DOHH2 (cell line): ENCODE data around the gene SLC33A1.

Experiments
- H3F3A ChIP-seq: fragments of 200-600 bp; sonication (generic), shearing (Covaris generic); 2 replicates; pipeline ENCODE4 v1.6.0; 2016; ENCODE audit warnings: antibody characterized with exemption, mild to moderate bottlenecking; ENCODE audit not compliant: control insufficient read depth, insufficient read depth
- H3K27ac ChIP-seq: fragments of 200-600 bp; sonication (generic); 2 replicates; pipeline ENCODE4 v1.5.1; 2014; ENCODE audit warnings: low read depth, mild to moderate bottlenecking, low read length, moderate library complexity
- H3K27me3 ChIP-seq: fragments of 200-600 bp; sonication (generic); 2 replicates; pipeline ENCODE4 v1.6.1; 2014; ENCODE audit warnings: mild to moderate bottlenecking, low read length, mixed read lengths; ENCODE audit not compliant: control insufficient read depth
- H3K36me3 ChIP-seq: fragments of 200-600 bp; sonication (generic); 2 replicates; pipeline ENCODE4 v1.6.1; 2014; ENCODE audit warnings: mild to moderate bottlenecking, low read length, moderate library complexity, mixed read lengths; ENCODE audit not compliant: control insufficient read depth
- H3K4me1 ChIP-seq: fragments of 200-600 bp; sonication (generic); 2 replicates; pipeline ENCODE4 v1.6.1; 2014; ENCODE audit warnings: mild to moderate bottlenecking, low read length, mixed read lengths; ENCODE audit not compliant: control insufficient read depth
- H3K4me2 ChIP-seq: fragments of 200-600 bp; sonication (generic); 2 replicates; pipeline ENCODE4 v1.6.0; 2014; ENCODE audit warnings: mild to moderate bottlenecking, low read length, moderate library complexity
- H3K4me3 ChIP-seq: fragments of 200-600 bp; sonication (generic); 2 replicates; pipeline ENCODE4 v1.5.1; 2014; ENCODE audit warnings: mild to moderate bottlenecking, low read length, mixed read lengths
- H3K79me2 ChIP-seq: fragments of 200-600 bp; sonication (generic); 2 replicates; pipeline ENCODE4 v1.6.1; 2014; ENCODE audit warnings: mild to moderate bottlenecking, low read length, mixed read lengths; ENCODE audit not compliant: control insufficient read depth
- H3K9me2 ChIP-seq: fragments of 200-600 bp; sonication (generic); replicated peaks from 2 replicates; pipeline ENCODE4 v1.6.1; 2014; ENCODE audit warnings: mild to moderate bottlenecking, low read length, mixed read lengths; ENCODE audit not compliant: control insufficient read depth
- H3K9me3 ChIP-seq: fragments of 200-600 bp; sonication (generic); 2 replicates; pipeline ENCODE4 v1.6.1; 2014; ENCODE audit warnings: antibody characterized with exemption, low read length, mixed read lengths; ENCODE audit not compliant: control insufficient read depth, insufficient read depth
- H4K20me1 ChIP-seq: fragments of 200-600 bp; sonication (generic); 2 replicates; pipeline ENCODE4 v1.6.0; 2014; ENCODE audit warnings: low read depth, mild to moderate bottlenecking, antibody characterized with exemption, low read length, moderate library complexity; ENCODE audit not compliant: control insufficient read depth, insufficient read depth
- CTCF ChIP-seq: fragments of 200-600 bp; sonication (generic); IDR thresholded peaks from one replicate; pipeline ENCODE4 v1.5.1; 2014; ENCODE audit warnings: antibody characterized with exemption, mild to moderate bottlenecking, low read depth, low read length; ENCODE audit not compliant: poor library complexity, severe bottlenecking
- EZH2phosphoT487 ChIP-seq: fragments of 200-600 bp; sonication (generic); IDR thresholded peaks from 2 replicates; pipeline ENCODE4 v1.6.1; 2017; ENCODE audit warnings: borderline replicate concordance, mild to moderate bottlenecking, antibody characterized with exemption, low read length, moderate library complexity, mixed read lengths

Gene SLC33A1

DNA sequence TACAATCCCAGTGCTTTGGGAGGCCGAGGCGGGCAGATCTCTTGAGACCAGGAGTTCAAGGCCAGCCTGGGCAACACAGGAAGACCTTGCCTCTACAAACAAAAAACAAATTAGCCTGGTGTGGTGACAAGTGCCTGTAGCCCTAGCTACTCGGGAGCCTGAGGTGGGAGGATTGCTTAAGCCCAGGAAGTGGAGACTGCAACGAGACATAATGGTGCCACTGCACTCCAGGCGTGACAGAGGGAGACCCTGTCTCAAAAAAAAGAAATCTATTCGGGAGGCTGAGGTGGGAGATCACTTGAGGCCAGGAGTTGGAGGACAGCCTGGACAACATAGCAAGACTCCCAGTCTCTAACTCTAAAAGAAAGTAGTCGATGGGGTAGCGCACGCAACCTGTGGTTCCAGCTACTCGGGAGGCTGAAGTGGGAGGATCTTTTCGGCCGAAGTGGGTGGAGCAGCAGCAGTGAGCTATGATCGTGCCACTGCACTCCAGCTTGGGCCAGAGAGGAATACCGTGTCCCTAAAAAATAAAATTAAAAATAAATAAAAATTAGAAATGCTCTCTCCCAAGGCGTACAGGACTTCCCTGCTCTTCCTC is 48.9 kb downstream of the SLC33A1 start:
- TF ChIP-seq CTCF, result no peak
- no peak for TF ChIP-seq EZH2phosphoT487
- Histone ChIP-seq H3K27ac (no peak overlapping the region), H3K4me3 (peak overlapping the region; percentile 98)

GRCh38 chr3:155804323-155804722 is 49.9 kb downstream of the SLC33A1 start:
- no peaks in the 10 kb centered on the region for H3K9me3 ChIP-seq
- H3F3A ChIP-seq, result peaks cover 2% of the 10 kb centered on the region; the same call in 1 of the 2 replicates
- TF ChIP-seq CTCF (no peak), EZH2phosphoT487 (no peak)
- H3K4me1 ChIP-seq, result peaks cover 7% of the 10 kb centered on the region
- no peak overlapping the region for H3K4me2 ChIP-seq
- H4K20me1 ChIP-seq, result no peaks in the 10 kb centered on the region
- H3K79me2 ChIP-seq, result no peaks in the 10 kb centered on the region
- H3K36me3 ChIP-seq, result no peaks in the 10 kb centered on the region
- peaks cover 4% of the 10 kb centered on the region; the same call in 1 of the 2 replicates for H3K27me3 ChIP-seq
- H3K27ac ChIP-seq, result no peak overlapping the region
- H3K4me3 ChIP-seq, result no peak overlapping the region
- no peaks in the 10 kb centered on the region for H3K9me2 ChIP-seq

More for the DNA sequence above, 48.9 kb downstream of the SLC33A1 start:
- Histone ChIP-seq H3K27me3 (peaks cover 4% of the 10 kb centered on the region; the same call in 1 of the 2 replicates), H3K4me1 (peaks cover 7% of the 10 kb centered on the region), H3K4me2 (peak overlapping the region; percentile 96), H3K79me2 (no peaks in the 10 kb centered on the region), H4K20me1 (no peaks in the 10 kb centered on the region), H3K9me3 (no peaks in the 10 kb centered on the region), H3F3A (peaks cover 2% of the 10 kb centered on the region; the same call in 1 of the 2 replicates), H3K9me2 (no peaks in the 10 kb centered on the region), H3K36me3 (no peaks in the 10 kb centered on the region)

- Histone ChIP-seq H3K79me2 (no peaks in the 10 kb centered on the region), H3F3A (no peaks in the 10 kb centered on the region), H3K4me1 (no peaks in the 10 kb centered on the region), H3K27ac (no peak overlapping the region), H4K20me1 (no peaks in the 10 kb centered on the region), H3K4me3 (no peak overlapping the region), H3K9me3 (no peaks in the 10 kb centered on the region), H3K4me2 (no peak overlapping the region), H3K9me2 (no peaks in the 10 kb centered on the region), H3K36me3 (no peaks in the 10 kb centered on the region), H3K27me3 (no peaks in the 10 kb centered on the region)
- no peak for TF ChIP-seq EZH2phosphoT487
- TF ChIP-seq CTCF, result no peak
Observed at GRCh38 chr3:155792532-155792931, 61.7 kb downstream of the SLC33A1 start.
